GM18909 (cell line): Measurements from ENCODE around the gene CCL4.
"Not testable (repeated sequence)": the region's sequence is repeated elsewhere in the genome, so short reads cannot be mapped to it uniquely, and the experiment has no call there.

Source experiments
- ATAC-seq: cut with Tn5 transposase; IDR thresholded peaks from one replicate; pipeline ENCODE4 v1.9.1; 2021; ENCODE audit warnings: mild to moderate bottlenecking; ENCODE audit not compliant: unreplicated experiment, poor library complexity

Gene CCL4

DNA sequence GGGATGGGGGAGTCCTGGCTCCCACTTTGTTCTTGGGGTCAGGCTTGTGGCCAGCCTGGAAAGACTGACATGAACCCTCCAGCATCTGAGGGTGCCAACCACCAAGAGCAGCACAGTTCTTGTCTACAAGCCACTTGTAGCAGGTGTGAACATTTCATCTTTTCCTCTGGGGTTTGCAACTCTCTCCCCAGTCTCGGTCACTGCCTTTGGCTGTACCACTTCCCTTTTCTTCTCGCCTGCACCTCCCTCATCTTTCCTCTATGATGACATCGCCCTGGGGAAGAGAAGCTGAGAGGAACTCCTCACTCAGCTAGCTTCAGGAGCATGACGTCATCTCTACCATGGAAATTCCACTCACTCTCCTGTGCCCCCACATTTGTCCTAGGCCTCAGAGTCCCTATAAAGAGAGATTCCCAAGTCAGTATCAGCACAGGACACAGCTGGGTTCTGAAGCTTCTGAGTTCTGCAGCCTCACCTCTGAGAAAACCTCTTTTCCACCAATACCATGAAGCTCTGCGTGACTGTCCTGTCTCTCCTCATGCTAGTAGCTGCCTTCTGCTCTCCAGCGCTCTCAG is at the start of gene CCL4:
CCL4 (plus strand) TSS at position 427 of the 575 bp plus-strand sequence; CDS start at position 506, 79 bp downstream.
- peak; percentile 72 for ATAC-seq

GRCh38 chr17:36055171-36055570 is 48.5 kb upstream of the CCL4 start:
- no peak for ATAC-seq

DNA sequence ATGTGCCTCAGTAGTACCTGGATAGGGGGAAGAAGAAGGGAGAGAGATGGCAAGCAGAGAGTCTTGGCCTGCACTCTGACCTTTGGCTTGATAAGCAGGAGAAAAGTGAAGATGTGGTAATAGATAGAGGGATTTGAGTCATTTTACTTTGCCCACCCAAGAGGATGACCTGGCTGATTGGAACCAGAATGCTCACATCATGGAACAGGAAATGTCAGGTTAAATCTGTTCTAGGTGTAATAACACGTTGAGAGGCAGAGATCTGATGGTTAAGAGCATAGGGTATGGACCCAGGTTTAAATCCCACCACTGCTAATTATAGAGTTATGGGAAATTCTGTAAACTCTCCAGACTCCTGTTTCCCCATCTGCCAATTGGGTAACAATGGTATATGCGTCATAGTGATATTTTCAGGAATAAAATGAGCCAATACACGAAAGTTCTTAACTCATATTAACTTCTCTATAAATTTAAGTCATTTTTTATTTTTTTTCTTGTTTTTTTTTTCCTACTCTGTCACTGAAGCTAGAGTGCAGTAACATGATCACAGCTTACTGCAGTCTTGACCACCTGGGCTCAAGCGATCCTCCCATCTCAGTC is 47.6 kb upstream of the CCL4 start:
- no peak for ATAC-seq

DNA sequence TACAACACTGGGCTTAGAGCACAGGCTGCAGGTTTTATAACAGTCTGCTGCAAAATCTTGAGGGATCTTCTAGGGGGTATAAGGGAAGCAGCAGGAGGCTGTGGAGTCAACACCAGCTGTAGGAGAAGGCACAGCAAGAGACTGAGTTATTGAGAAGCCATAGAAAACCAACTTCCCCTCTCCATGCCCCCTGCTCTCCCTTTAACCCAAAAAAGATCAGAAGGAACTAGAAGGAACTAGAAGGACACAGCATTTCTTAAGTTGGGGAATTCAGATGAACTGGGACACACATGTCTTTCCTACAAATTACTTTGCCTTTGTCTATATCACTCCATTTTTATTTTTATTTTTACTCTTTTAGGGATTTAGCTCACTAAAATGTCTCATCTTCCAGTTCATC is 45.7 kb upstream of the CCL4 start:
- no peak for ATAC-seq

DNA sequence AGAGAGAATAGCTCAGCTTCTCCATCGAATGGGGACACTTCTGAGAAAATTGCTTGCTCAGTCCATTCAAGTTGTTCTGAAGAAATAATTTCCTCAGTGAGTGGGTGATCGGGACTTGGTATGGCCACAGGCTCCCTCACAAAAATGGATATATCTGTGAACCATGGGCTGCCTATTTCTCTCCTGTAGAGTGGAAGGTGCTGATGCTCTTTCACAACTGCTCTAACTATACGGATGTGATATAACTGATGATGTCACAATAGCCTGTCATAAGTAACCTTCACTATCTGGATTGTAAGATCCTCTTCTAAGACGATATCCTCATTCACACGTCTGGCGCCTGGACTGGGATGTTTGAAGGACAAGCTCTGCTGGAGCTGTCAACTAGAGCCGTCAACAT is 44.2 kb upstream of the CCL4 start:
- no peak for ATAC-seq

GRCh38 chr17:36060816-36061215 is 42.8 kb upstream of the CCL4 start:
- ATAC-seq, result no peak

- no peak for ATAC-seq
Measured at GRCh38 chr17:36063786-36064541, 39.7 kb upstream of the CCL4 start, which contains the start of gene CCL18. TSS of gene CCL18 (plus strand) at chr17:36064272. CDS start at chr17:36064343, 71 bp downstream.

DNA sequence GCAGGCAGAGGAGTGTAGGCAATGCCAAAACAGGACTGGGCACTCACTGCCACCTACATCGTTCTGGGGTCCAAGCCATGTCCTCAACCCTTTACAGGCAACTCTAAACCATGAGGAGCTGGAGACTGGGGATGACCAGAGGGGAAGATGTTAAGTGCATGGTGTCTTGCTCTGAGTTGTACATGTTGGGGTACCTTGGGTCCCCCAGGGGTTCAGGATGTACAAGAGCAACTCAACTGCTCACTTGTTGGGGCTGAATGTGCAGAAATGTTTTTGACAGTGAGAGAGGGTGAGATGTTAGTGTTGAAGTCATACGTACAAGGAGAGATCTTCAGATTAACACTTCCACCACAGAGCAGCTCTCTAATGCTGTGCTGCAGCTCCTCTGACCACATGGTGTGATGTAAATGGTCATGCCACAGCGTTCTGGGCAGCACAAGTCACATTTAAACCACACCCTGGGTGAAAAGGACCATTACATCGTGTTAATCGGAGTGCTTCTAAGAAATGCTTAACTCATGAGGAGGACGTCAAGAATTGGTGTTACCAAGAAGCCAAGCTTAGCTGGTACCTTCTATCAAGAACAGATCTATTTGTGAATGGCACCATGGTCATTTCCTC is 37.2 kb upstream of the CCL4 start:
- no peak for ATAC-seq

GRCh38 chr17:36068524-36068923 is 35.1 kb upstream of the CCL4 start:
- ATAC-seq, result no peak

DNA sequence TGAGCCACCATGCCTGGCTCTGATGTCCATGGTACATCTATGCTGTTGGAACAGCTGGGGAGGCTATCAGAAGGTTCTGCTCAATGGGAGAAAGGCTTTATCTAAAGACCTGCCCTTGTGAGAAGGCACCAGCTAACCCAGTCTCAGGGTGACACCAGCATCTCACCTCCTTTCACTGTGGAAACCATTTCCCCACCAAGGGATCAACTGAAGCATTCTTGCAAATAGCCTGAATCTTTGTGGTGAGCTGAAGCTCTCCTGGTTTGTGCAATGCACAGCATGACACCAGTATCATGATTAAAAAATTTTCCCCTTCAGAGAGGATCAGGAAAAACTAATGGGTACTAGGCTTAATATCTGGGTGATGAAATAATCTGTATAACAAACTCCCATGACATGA is 34.5 kb upstream of the CCL4 start:
- no peak for ATAC-seq

DNA sequence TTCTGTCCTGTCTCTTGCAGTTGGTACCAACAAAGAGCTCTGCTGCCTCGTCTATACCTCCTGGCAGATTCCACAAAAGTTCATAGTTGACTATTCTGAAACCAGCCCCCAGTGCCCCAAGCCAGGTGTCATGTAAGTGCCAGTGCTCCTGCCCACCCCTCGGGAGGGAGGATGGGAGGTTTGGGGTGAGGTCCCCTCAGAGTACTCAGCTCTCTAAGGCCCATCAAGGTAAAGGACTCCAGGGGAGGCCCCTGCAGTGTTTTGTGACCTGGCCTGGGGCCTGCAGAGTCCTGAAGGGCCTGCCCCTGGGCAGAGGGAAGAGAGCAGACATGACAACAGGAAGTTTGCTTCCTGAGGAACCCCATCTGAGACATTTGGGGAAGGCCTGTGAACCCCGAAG is 33.2 kb upstream of the CCL4 start:
- ATAC-seq, result no peak

GRCh38 chr17:36071751-36072150 is 31.9 kb upstream of the CCL4 start:
- no peak for ATAC-seq

GRCh38 chr17:36072431-36073121 is 31.1 kb upstream of the CCL4 start:
- no peak for ATAC-seq

- ATAC-seq, result no peak
Measured at GRCh38 chr17:36074365-36074764, 29.3 kb upstream of the CCL4 start.

DNA sequence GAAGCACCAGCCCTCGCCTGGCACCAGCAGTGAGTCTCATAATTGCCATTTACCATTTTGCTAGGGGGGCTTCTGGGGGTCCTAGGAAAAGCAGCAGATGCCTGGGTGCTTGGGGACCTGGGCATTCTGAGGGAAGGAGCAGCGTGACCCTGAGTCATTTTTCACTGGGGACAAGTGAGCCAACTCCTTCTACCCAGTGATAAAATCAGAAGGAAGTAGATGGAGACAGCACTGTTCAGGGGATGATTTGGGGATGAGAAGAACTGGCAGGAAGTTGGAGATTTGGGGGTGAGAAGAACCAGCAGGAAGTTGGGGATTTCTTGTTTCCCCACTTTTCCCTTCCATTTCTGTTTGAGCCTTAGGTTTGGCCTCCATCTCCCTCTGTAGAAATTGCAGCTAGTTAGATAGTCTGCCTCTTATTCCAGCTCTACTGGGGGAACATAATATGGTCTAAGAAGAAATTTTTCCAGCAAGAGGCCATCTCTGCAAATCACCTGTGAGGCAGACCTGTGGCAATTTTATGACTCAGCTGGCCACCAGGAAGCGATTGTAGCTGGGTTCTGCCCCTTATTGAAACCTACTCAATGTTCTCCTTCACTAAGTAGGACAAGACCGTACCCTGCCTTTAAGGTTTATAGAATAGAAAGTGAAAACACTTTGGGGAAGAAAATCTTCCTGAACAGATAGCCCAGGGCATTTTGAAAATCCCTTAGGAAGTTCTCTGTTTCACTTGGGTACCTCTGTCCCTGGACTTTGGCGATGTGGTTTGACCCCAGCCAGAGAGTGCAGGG is 21.8 kb upstream of the CCL4 start:
- ATAC-seq, result peak; percentile 22

DNA sequence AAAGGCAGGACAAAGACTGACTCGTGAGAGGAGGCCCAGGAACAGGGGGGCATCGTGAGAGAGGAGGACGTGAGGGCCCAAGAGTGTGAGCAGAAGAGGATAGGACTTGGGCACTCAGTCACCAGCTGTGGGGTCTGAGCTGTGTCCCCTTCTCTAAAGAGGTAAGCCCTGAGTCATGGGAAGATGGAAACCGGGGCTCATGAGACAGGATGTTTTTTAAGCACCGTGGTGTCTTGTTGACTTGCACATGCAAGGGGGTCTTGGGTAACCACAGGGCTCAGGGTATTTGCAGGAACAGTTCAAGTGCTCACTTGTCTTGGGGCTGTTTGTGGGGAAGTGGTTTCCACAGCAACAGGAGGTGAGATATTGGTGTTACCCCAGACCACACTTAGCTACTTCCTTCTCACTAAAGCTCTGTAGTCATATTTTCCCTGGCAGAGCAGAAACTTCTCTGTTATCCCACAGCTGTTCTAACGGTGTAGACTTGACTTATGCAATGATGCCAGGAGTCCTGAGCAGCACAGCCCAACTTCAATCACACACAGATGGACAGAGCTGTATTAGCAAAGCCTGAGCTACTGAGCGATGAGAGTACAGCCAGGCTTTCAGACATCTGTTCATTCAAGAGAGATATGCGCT is 21.0 kb upstream of the CCL4 start:
- ATAC-seq, result peak; percentile 41

DNA sequence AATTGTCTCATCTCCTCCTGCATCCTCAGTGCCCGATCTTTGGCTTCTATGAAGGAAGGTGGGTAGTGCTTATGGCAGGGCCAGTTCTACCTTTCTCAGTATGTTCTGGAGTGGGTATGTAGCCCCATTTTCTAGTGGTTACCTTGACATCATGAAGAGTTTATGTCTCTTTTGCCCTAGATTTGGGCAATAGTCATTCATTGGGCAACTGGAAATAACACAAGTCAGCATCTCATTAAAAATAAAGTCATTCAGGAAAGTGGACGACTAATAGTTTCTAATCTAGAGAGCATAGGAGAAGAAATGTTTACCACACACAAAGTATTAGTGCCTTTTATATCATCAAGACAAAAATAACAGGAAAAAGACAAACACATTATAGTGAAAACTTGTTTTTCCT is 19.9 kb upstream of the CCL4 start:
- not testable (repeated sequence) for ATAC-seq

- no peak for ATAC-seq
Measured at GRCh38 chr17:36085765-36086164, 17.9 kb upstream of the CCL4 start.

DNA sequence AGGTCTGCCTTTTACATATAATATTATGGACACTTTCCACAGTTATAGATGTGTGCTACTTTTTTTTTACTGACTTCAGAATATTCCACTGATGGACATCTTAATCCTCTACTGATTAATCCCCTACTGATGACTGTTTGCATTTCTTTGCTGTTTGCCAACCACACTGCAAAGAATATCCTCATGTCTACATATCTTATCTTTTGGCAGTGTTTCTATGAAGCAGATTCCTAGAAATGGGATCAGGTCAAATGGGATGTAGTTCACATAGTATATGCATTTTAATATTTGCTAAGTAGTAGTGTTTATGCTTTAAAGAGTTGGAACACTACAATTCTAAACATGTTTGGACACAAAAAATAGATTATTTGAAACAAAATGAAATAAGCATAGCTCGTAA is 16.8 kb upstream of the CCL4 start:
- no peak for ATAC-seq
